HG03135 (cell line): ENCODE measurements around the gene PARP16.
"Not testable (repeated sequence)": the region's sequence is repeated elsewhere in the genome, so short reads cannot be mapped to it uniquely, and the experiment has no call there.

ENCODE experiments used
- ATAC-seq: cut with Tn5 transposase; IDR thresholded peaks from one replicate; pipeline ENCODE4 v1.9.1; 2021; ENCODE audit warnings: mild to moderate bottlenecking, moderate library complexity; ENCODE audit not compliant: unreplicated experiment

Gene PARP16

GRCh38 chr15:65245096-65245856 lies 41.4 kb downstream of the PARP16 start:
- ATAC-seq = no peak

GRCh38 chr15:65244638-65245037 lies 42.0 kb downstream of the PARP16 start:
- no peak for ATAC-seq

DNA sequence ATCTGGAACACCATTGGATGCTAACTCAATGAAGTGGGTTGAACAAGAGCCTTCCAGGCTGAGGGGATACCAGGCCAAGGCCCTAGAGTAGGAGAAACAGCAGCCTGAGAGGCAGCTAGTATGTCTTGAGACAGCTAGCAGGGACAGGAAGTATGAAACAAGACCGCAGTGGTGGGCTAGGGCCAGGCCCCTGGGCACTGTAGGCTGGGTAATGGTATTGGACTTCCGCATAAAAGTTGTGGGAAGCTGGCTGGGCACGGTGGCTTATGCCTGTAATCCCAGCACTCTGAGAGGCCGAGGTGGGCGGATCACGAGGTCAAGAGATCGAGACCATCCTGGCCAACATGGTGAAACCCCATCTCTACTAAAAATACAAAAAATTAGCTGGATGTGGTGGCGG lies 50.2 kb downstream of the PARP16 start:
- ATAC-seq = not testable (repeated sequence)

GRCh38 chr15:65233696-65234095 lies 53.0 kb downstream of the PARP16 start:
- ATAC-seq = no peak

DNA sequence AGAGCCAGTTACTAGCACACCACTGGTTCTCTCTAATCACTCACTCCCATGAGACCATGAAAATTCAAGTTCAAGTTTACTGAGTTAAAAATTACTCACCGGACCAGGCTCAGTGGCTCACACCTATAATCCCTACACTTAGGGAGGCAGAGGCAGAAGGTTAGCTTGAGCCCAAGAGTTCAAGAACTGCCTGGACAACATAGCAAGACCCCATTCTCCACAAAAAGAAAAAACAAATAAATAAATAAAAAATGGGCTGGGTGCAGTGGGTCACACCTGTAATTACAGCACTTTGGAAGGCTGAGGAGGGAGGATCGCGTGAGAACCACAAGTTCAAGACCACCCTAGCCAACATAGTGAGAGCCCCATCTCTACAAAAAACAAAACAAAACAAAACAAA lies 54.2 kb downstream of the PARP16 start:
- no peak for ATAC-seq

DNA sequence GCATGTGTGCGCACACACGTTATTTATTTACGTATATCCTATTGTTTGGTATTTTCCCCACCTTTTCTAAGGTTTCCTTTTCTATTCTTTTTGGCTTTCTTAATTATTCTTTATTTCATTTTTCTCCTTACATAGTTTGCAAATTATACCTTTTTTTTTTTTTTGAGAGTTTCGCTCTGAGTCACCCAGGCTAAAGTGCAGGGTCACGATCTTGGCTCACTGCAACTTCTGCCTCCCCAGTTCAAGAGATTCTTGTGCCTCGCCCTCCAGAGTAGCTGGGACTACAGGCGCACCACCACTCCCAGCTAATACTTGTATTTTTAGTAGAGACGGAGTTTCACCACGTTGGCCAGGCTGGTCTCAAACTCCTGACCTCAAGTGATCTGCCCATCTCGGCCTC lies 55.4 kb downstream of the PARP16 start:
- no peak for ATAC-seq

- not testable (repeated sequence) for ATAC-seq
These were observed 59.8 kb downstream of the PARP16 start for GRCh38 chr15:65226901-65227300.

GRCh38 chr15:65226221-65226620 lies 60.5 kb downstream of the PARP16 start:
- ATAC-seq = no peak

- ATAC-seq = no peak
These were observed 62.7 kb downstream of the PARP16 start for GRCh38 chr15:65223996-65224395.

DNA sequence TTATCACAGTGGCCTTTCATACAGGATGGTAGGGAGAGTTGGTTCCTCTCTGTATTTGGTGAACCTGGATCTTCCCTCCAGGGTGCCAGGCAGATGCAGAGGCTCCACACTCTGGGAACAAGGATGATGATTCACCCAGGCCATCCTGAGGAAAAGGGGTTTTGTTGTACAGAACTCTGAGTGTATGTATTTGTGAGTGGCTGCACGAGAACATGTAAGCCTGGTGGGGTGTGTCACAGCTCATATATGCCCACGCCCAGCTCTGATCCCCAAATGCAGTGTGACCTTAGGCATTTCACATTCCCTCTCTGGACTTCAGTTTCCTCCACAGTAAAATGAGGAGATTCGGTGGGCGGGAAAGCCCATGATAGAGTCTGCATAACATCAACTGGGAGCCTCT lies 63.8 kb downstream of the PARP16 start:
- ATAC-seq = no peak

GRCh38 chr15:65221697-65222096 lies 65.0 kb downstream of the PARP16 start:
- ATAC-seq = no peak

DNA sequence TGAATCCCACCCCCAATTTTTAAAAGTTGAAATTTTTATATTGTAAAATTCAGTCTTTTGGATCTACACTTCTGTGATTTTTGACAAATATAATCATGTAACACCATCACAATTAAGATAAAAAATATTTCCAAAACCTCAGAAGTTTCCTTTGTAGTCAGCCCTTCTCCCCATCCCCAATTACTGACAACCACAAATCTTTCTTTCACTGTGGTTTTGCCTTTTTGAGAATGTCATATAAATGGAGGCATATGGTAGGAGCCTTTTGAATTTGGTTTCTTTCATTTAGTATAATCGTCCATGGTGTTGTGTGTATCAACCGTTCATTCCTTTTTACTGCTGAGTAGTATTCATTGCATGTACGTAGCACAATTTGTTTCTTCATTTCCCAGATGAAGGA lies 67.5 kb downstream of the PARP16 start:
- no peak for ATAC-seq

DNA sequence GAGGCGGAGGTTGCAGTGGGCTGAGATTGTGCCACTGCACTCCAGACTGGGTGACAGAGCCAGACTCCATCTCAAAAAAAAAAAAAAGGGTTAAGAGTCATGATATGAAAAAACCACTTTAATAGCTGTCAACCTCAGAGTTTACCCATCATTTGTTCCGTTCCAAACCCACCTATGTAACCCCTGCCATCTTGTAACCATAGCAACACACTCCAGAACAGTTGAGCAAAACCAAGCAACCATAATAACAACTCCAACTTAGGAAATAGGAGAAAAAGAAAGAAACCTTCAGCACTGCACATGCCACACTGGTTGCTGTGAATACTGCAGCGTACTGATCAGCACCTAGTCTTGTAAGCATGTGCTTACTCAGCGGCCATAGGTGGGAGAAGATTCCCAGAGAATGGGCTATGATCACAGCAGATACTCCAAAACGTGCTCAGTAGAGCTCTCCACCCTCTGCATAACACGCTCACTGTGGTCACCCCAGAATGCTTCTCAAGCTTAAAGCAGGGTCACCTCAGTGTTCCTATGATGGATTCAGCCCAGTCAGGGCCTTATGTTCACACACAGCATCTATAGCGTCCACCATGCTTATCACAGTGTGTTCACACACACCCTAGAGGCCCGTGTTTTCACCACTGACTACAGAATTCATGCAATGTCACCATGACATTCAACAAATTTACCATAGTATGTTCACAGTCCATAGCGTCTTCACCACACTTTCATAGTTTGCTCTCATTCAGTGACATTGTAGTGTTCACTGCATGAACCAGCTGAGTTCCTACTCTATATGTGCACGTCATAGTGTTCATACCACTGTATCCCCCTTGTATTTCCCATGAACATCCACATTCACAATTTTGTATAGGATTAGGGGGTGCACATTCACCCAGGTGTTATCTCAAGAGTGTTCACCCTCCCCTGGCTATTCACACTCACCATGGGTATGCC lies 68.9 kb downstream of the PARP16 start:
- no peak for ATAC-seq

GRCh38 chr15:65215496-65215895 lies 71.2 kb downstream of the PARP16 start:
- no peak for ATAC-seq

DNA sequence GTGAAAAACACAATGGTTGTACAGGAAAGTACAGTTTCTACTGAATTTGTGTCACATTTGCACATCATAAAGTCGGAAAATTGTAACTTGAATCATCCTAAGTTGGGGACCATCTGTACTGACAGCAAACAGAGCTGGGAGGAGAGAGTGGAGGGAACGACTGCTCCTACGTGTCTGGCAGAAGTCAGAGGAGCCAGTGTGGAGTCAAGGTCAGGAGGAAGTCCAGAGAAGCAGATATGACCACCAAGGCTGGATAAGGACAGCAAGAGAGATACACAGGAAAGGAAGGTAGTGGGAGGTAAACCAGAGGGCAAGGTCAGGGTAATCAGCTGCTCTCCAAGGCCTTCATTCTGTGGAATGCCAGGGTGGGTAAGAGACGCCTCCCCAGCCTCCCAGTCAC lies 72.7 kb downstream of the PARP16 start:
- no peak for ATAC-seq

- ATAC-seq = no peak
These were observed 73.4 kb downstream of the PARP16 start for GRCh38 chr15:65213241-65213640.

- ATAC-seq = no peak
These were observed 74.6 kb downstream of the PARP16 start for GRCh38 chr15:65212097-65212496.

GRCh38 chr15:65211482-65211982 lies 75.2 kb downstream of the PARP16 start:
- ATAC-seq = no peak

- no peak for ATAC-seq
These were observed 75.8 kb downstream of the PARP16 start, which contains the start of gene CILP for GRCh38 chr15:65210770-65211481. Gene CILP, minus strand, starts transcription at chr15:65211473. Its CDS starts 1,718 bp downstream, at chr15:65209755.

DNA sequence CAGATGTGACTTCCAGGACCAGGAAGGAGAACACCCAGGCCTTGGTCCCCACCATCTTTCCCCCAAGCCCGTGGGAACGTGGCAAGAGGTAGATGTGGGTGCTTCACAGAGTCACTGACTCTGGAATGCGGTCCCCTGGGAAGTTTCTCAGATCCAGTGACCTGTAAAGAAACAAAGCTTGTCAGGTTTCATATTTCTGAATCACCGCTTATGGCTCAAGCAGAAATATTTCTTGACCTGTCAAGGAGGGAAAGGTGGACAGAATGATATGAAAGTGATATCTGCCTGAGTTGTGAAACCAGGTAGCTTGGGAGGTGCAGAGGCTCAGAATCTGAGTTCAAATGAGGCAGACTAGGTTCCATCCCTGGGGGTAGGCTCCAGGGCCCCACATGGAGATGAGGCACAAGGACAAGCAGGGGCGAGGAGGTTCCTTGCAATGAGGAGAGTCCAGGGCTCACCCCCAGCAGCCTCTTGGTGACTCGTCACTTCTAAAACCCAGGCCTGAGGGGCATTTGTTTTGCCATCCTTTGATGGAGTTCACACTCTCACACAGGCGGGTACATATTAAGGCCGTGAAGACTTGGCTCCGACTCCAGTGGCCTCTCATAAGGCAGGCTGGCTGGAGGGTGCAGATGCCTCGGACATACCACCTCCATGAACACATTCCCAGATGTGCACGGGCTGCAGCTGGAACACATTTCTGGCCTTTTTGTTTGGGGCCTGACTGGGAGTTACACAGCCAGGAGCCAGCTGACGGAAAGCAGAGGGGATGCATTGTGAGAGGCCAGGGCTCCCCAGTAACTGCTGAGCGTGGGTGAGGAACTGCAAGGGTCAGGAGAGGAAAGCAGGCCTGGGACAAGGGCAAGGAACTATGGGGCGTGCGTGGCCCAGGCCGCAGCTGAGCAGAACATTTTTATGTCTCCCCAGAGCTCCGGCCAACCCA lies 76.7 kb downstream of the PARP16 start:
- ATAC-seq = no peak
